ENCODE results near the gene INPP5D.

INPP5D gene

GRCh38 chr2:233032551-233033320, 27.4 kb upstream of the INPP5D start, which contains the start of gene NEU2:
TSS of gene NEU2 (plus strand) at chr2:233032672. CDS start at chr2:233032672, 0 bp downstream.
- H3K4me3 ChIP-seq (replicated peaks; ENCODE audit: low read depth, low read length), result no peak within 1 kb of the TSS
- TF ChIP-seq, protein P1, sequence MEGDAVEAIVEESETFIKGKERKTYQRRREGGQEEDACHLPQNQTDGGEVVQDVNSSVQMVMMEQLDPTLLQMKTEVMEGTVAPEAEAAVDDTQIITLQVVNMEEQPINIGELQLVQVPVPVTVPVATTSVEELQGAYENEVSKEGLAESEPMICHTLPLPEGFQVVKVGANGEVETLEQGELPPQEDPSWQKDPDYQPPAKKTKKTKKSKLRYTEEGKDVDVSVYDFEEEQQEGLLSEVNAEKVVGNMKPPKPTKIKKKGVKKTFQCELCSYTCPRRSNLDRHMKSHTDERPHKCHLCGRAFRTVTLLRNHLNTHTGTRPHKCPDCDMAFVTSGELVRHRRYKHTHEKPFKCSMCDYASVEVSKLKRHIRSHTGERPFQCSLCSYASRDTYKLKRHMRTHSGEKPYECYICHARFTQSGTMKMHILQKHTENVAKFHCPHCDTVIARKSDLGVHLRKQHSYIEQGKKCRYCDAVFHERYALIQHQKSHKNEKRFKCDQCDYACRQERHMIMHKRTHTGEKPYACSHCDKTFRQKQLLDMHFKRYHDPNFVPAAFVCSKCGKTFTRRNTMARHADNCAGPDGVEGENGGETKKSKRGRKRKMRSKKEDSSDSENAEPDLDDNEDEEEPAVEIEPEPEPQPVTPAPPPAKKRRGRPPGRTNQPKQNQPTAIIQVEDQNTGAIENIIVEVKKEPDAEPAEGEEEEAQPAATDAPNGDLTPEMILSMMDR (IDR thresholded peaks at IDR 0.05; ENCODE audit: low read length, missing control alignments), result no peak
- DNase-seq (ENCODE audit: low read depth), result peak; percentile 25

GRCh38 chr2:233033672-233034071, 26.5 kb upstream of the INPP5D start:
- no peak for DNase-seq (ENCODE audit: low read depth)
- H3K4me3 ChIP-seq (replicated peaks; ENCODE audit: low read depth, low read length), result no peak overlapping the region
- TF ChIP-seq, protein P1 (IDR thresholded peaks at IDR 0.05; ENCODE audit: low read length, missing control alignments), result no peak

DNA sequence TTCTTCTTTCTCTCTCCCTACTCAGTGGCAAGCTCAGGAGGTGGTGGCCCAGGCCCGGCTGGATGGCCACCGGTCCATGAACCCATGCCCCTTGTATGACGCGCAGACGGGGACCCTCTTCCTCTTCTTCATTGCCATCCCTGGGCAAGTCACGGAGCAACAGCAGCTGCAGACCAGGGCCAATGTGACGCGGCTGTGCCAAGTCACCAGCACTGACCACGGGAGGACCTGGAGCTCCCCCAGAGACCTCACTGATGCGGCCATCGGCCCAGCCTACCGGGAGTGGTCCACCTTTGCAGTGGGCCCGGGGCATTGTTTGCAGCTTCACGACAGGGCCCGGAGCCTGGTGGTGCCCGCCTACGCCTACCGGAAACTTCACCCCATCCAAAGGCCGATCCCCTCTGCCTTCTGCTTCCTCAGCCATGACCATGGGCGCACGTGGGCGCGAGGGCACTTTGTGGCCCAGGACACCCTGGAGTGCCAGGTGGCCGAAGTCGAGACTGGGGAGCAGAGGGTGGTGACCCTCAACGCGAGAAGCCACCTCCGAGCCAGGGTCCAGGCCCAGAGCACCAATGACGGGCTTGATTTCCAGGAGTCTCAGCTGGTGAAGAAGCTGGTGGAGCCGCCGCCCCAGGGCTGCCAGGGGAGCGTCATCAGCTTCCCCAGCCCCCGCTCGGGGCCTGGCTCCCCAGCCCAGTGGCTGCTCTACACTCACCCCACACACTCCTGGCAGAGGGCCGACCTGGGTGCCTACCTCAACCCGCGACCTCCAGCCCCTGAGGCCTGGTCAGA, 25.9 kb upstream of the INPP5D start:
- TF ChIP-seq, protein P1 (IDR thresholded peaks at IDR 0.05; ENCODE audit: low read length, missing control alignments), result no peak
- H3K4me3 ChIP-seq (replicated peaks; ENCODE audit: low read depth, low read length), result no peak overlapping the region
- DNase-seq (ENCODE audit: low read depth), result no peak

DNA sequence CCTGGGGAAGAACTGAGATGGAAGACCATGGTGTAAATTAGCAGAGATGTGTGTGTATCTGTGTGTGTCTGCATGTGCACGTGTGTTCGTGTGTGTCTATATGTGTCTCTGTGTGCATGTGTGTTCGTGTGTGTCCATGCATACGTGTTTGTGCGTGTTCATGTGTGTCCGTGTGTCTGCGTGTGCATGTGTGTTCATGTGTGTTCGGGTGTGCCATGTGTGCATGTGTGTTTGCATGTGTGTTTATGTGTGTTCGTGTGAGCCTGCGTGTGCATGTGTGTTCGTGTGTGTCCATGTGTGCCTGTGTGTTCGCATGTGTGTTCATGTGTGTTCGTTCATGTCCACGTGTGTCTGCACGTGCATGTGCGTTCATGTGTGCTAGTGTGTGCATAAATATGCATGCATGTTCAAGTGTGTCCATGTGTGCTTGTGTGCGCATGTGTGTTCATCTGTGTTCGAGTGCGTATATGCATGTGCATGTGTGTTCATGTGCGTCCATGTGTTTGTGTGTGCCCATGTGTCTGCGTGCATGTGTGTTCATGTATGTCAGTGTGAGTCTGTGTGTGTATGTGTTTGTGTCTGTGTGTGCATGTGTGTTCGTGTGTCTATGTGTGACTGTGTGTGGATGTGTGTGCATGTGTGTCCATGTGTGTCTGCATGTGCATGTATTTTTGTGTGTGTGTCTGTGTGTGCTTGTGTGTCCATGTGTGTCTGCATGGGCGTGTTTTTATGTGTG, 24.5 kb upstream of the INPP5D start:
- no peak overlapping the region for H3K4me3 ChIP-seq (replicated peaks; ENCODE audit: low read depth, low read length)
- no peak for DNase-seq (ENCODE audit: low read depth)
- TF ChIP-seq, protein P1 (IDR thresholded peaks at IDR 0.05; ENCODE audit: low read length, missing control alignments), result no peak

- DNase-seq (ENCODE audit: low read depth), result no peak
- TF ChIP-seq, protein P1 (IDR thresholded peaks at IDR 0.05; ENCODE audit: low read length, missing control alignments), result no peak
- no peak overlapping the region for H3K4me3 ChIP-seq (replicated peaks; ENCODE audit: low read depth, low read length)
These were observed 23.8 kb upstream of the INPP5D start for GRCh38 chr2:233036162-233036838.

DNA sequence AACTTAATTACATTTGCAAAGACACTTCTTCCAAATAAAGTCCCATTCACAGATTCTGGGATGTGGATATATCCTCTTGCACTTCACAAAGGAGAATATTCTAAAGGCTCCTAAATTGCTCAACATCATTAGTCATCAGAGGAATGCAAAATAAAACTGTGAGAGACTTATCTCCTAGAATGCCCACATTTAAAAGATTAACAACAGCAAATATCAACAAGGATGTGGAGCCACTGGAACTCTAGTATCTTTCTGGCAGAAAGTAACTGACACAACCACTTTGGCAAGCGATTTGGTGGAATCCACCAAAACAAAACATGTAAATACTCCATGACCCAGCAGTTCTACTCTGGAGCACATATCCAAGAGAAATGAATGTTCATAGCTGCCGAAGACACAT, 23.1 kb upstream of the INPP5D start:
- no peak overlapping the region for H3K4me3 ChIP-seq (replicated peaks; ENCODE audit: low read depth, low read length)
- peak; percentile 71 for DNase-seq (ENCODE audit: low read depth)
- TF ChIP-seq, protein P1 (IDR thresholded peaks at IDR 0.05; ENCODE audit: low read length, missing control alignments), result no peak
